C4-2B (cell line): ENCODE results near the gene SCAF1.
A peak's percentile ranks its signal among the peaks of the same experiment; 100 is the strongest.

Experiments used
- H3K27ac ChIP-seq: fragments of 450-650 bp; 2 replicates; pipeline ENCODE4 v1.5.1; 2017
- CTCF ChIP-seq: fragments of 450-650 bp; conservative IDR thresholded peaks from 2 replicates; pipeline ENCODE4 v1.5.1; 2017; ENCODE audit warnings: mild to moderate bottlenecking
- ZFX ChIP-seq: fragments of 450-650 bp; IDR thresholded peaks from 2 replicates; pipeline ENCODE4 v1.6.1; 2017

The SCAF1 gene

GRCh38 chr19:49664171-49665035, 22.4 kb downstream of the SCAF1 start:
- peak overlapping the region; percentile 91 for H3K27ac ChIP-seq
- TF ChIP-seq ZFX: no peak
- TF ChIP-seq CTCF: no peak

- H3K27ac ChIP-seq: peak overlapping the region; percentile 91
- TF ChIP-seq ZFX (no peak), CTCF (no peak)
Measured at GRCh38 chr19:49665036-49665350, 23.0 kb downstream of the SCAF1 start.

GRCh38 chr19:49665351-49666119, 23.5 kb downstream of the SCAF1 start, which contains the start of the genes BCL2L12 and IRF3:
Gene BCL2L12, plus strand, starts transcription at chr19:49665933. Its CDS starts 760 bp downstream, at chr19:49666693.
Gene IRF3, minus strand, starts transcription at chr19:49665857. Its CDS starts 1,019 bp downstream, at chr19:49664838.
- peak within 1 kb of the TSS; percentile 91 for H3K27ac ChIP-seq
- TF ChIP-seq CTCF: no peak
- no peak for TF ChIP-seq ZFX

- H3K27ac ChIP-seq: peak overlapping the region; percentile 91
- no peak for TF ChIP-seq ZFX
- TF ChIP-seq CTCF: no peak
Measured at GRCh38 chr19:49666120-49666444, 24.1 kb downstream of the SCAF1 start.

- no peak overlapping the region for H3K27ac ChIP-seq
- TF ChIP-seq ZFX (no peak), CTCF (no peak)
Measured at GRCh38 chr19:49667473-49667872, 25.5 kb downstream of the SCAF1 start.

- TF ChIP-seq ZFX (no peak), CTCF (no peak)
Measured at GRCh38 chr19:49669516-49669915, 27.5 kb downstream of the SCAF1 start.

More at GRCh38 chr19:49669516-49669915, 27.5 kb downstream of the SCAF1 start:
- no peak overlapping the region for H3K27ac ChIP-seq
